Lower leg skin (tissue), 4 donors: ENCODE results near the gene WIPI1. TPM values are rescaled to one million over a fixed set of nuclear protein-coding genes. Genes with fewer than 3 reads are reported as not detected.

Experiments used
- DNase-seq, 2 donors: peaks; one replicate each; pipeline ENCODE4 v3.0.0-alpha.2; 2019; ENCODE audit warnings: low spot score in 2 of 2
- H3K4me3 ChIP-seq: fragments of 200-600 bp; sonication (generic); 2 replicates; pipeline ENCODE4 v1.5.1; 2017; ENCODE audit warnings: mild to moderate bottlenecking, low read depth; ENCODE audit not compliant: poor library complexity, severe bottlenecking
- CTCF ChIP-seq, 3 donors: fragments of 450-650 bp; IDR thresholded peaks; one replicate each; pipeline ENCODE4 v1.5.1; 2016; ENCODE audit warnings: antibody characterized with exemption in 3 of 3, mild to moderate bottlenecking in 3 of 3, moderate library complexity in 2 of 3
- POLR2A ChIP-seq, 2 donors: fragments of 450-650 bp; IDR thresholded peaks; one replicate each; pipeline ENCODE4 v1.6.1; 2016 to 2017; ENCODE audit warnings: antibody characterized with exemption in 2 of 2, mild to moderate bottlenecking in 1 of 2, moderate library complexity in 1 of 2
- WGBS, 2 donors: methylation state at CpG; one replicate each; pipeline ENCODE4 v1.1.5; 2018; 5-methylcytosine and 5-hydroxymethylcytosine counted together
- intact Hi-C: fragments of 100-400 bp; cut with DNase I; formaldehyde crosslinking; loops from one replicate; pipeline ENCODE4 v1.15.0; 2023; ENCODE audit warnings: low total_unique reads
- total RNA-seq, 4 donors: library from RNA; depleted of rRNA; stranded (reverse); fragments of >200 nt; gene quantifications; one replicate each; pipeline ENCODE4 v1.1.0, GENCODE V29; 2016

The WIPI1 gene
- total RNA-seq, 4 donors from 2014 or later: 21.7 to 64.3 (median 38.2) TPM

- DNase-seq: peak in 1 of 2 donors; percentile 49
- intact Hi-C loops: no loop called here
- TF ChIP-seq POLR2A (IDR thresholded peaks at IDR 0.05) (no peak), CTCF (IDR thresholded peaks at IDR 0.05) (no peak)
- H3K4me3 ChIP-seq: no peak overlapping the region
- WGBS, 2 donors: 68 to 79% methylated on average over 8 of the region's 8 CpGs
These were observed 6.9 kb downstream of the WIPI1 start for GRCh38 chr17:68450391-68450790.

- H3K4me3 ChIP-seq: no peak overlapping the region
- TF ChIP-seq POLR2A (IDR thresholded peaks at IDR 0.05) (no peak), CTCF (IDR thresholded peaks at IDR 0.05) (no peak)
- 92 to 95% methylated on average over 13 of the region's 13 CpGs for WGBS, 2 donors
- intact Hi-C loops: no loop called here
- no peak for DNase-seq
These were observed 8.1 kb downstream of the WIPI1 start for GRCh38 chr17:68449021-68449739.

- no peak overlapping the region for H3K4me3 ChIP-seq
- TF ChIP-seq CTCF (IDR thresholded peaks at IDR 0.05) (no peak), POLR2A (IDR thresholded peaks at IDR 0.05) (no peak)
- intact Hi-C loops: no loop called here
- peak in 1 of 2 donors; percentile 37 for DNase-seq
- WGBS, 2 donors: 90 to 93% methylated on average over 9 of the region's 9 CpGs
These were observed 10.7 kb downstream of the WIPI1 start for GRCh38 chr17:68446626-68447041.

GRCh38 chr17:68445671-68446070 is 11.6 kb downstream of the WIPI1 start:
- no peak overlapping the region for H3K4me3 ChIP-seq
- DNase-seq: peak in 1 of 2 donors; percentile 50
- intact Hi-C loops: no loop called here
- 85 to 91% methylated on average over 8 of the region's 8 CpGs for WGBS, 2 donors
- TF ChIP-seq POLR2A (IDR thresholded peaks at IDR 0.05): no peak
- no peak for TF ChIP-seq CTCF (IDR thresholded peaks at IDR 0.05)

GRCh38 chr17:68443972-68444464 is 13.3 kb downstream of the WIPI1 start:
- intact Hi-C loops: no loop called here
- WGBS, 2 donors: 55 to 61% methylated on average over 11 of the region's 11 CpGs
- no peak for DNase-seq
- no peak overlapping the region for H3K4me3 ChIP-seq
- no peak for TF ChIP-seq CTCF (IDR thresholded peaks at IDR 0.05)
- no peak for TF ChIP-seq POLR2A (IDR thresholded peaks at IDR 0.05)
